GM19328 (cell line): Measurements from ENCODE around the gene GPR108.

Source experiments
- ATAC-seq: cut with Tn5 transposase; IDR thresholded peaks from one replicate; pipeline ENCODE4 v1.9.1; 2021; ENCODE audit warnings: mild to moderate bottlenecking, moderate library complexity; ENCODE audit not compliant: unreplicated experiment

Gene GPR108

GRCh38 chr19:6737873-6738786, 750 bp upstream of the GPR108 start:
- no peak for ATAC-seq

- no peak for ATAC-seq
Measured at GRCh38 chr19:6736917-6737283, 480 bp downstream of the GPR108 start.

- no peak for ATAC-seq
Measured at GRCh38 chr19:6736169-6736916, 1.0 kb downstream of the GPR108 start.

GRCh38 chr19:6735181-6735911, 2.0 kb downstream of the GPR108 start:
- ATAC-seq: no peak

- no peak for ATAC-seq
Measured at GRCh38 chr19:6734096-6734696, 3.2 kb downstream of the GPR108 start.

GRCh38 chr19:6733338-6734095, 3.9 kb downstream of the GPR108 start:
- no peak for ATAC-seq

- no peak for ATAC-seq
Measured at GRCh38 chr19:6732803-6733337, 4.5 kb downstream of the GPR108 start.

- ATAC-seq: no peak
Measured at GRCh38 chr19:6731822-6732221, 5.6 kb downstream of the GPR108 start.

GRCh38 chr19:6730941-6731670, 6.3 kb downstream of the GPR108 start:
- no peak for ATAC-seq

GRCh38 chr19:6730153-6730804, 7.1 kb downstream of the GPR108 start:
- no peak for ATAC-seq

- no peak for ATAC-seq
Measured at GRCh38 chr19:6729573-6730152, 7.7 kb downstream of the GPR108 start.

GRCh38 chr19:6728346-6728745, 9.0 kb downstream of the GPR108 start:
- ATAC-seq: no peak

GRCh38 chr19:6725513-6726231, 11.7 kb downstream of the GPR108 start:
- no peak for ATAC-seq

- ATAC-seq: no peak
Measured at GRCh38 chr19:6724631-6725492, 12.5 kb downstream of the GPR108 start.

GRCh38 chr19:6723738-6724137, 13.6 kb downstream of the GPR108 start:
- no peak for ATAC-seq

- no peak for ATAC-seq
Measured at GRCh38 chr19:6723108-6723618, 14.2 kb downstream of the GPR108 start.

GRCh38 chr19:6721773-6722172, 15.6 kb downstream of the GPR108 start:
- ATAC-seq: no peak
